ENCODE data around the gene UACA.

GRCh38 chr15:70796516-70797310 is 33.4 kb upstream of the UACA start:
- no peak for TF ChIP-seq CTCF (IDR thresholded peaks at IDR 0.05)
- no peak for TF ChIP-seq POLR2A (IDR thresholded peaks at IDR 0.05)
